ENCODE results near the gene LYPD6B.

The LYPD6B gene

DNA sequence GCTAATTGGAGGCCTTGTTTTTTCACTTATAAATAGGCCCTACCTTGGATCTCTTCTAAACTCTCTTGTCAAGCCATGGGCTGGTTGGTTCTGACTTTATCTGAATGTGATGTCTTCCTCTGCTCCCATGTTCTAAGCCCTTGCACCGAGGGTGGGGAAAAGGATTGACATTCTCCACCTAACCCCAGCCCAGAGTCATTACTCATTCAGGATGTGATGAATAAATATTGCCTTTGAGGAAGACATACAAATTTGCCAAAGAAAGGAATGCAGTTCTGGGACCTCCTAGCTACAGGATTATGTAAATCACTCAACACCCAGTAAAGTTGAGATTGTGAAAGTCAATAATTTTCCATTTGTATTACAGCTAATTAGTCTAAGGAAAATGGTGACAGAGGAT lies 149.8 kb downstream of the LYPD6B start:
- no peak overlapping the region for H3K27ac ChIP-seq (ENCODE audit: insufficient read depth, low read depth, low read length, poor library complexity, severe bottlenecking)
- H3K4me1 ChIP-seq (ENCODE audit: control insufficient read depth, insufficient read depth, low read length), result no peaks in the 10 kb centered on the region
- H3K9me3 ChIP-seq (ENCODE audit: control insufficient read depth, low read length), result no peaks in the 10 kb centered on the region
- no peaks in the 10 kb centered on the region for H3K27me3 ChIP-seq (ENCODE audit: control insufficient read depth, insufficient read depth, low read length, poor library complexity, severe bottlenecking)
- no peak overlapping the region for H3K4me3 ChIP-seq (ENCODE audit: insufficient read depth, low read depth, low read length)
- 83% methylated on average over 1 of the region's 1 CpG; no CpG with 5 or more reads in 1 of the 2 experiments for WGBS, 2 experiments
- H3K36me3 ChIP-seq (ENCODE audit: control insufficient read depth, insufficient read depth, low read length), result no peaks in the 10 kb centered on the region

DNA sequence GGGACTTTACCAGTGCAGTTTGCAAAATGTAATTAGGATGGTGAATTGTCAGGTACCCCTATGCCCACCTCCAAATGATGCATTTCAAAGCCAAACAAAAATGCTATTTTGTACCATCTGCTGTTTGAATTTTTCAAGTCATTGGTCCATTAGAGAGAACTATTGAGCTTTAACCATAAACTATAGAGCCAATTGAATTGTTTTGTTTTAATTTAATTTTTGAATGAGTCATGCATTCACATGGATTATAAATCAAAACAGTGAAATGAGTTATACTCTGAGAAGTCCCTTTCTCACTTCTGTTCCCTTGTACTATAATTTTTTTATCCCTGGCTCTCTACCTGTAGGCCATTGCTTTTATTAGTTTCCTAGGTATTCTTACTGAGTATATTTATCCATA lies 151.3 kb downstream of the LYPD6B start:
- Histone ChIP-seq H3K27ac (ENCODE audit: insufficient read depth, low read depth, low read length, poor library complexity, severe bottlenecking) (no peak overlapping the region), H3K27me3 (ENCODE audit: control insufficient read depth, insufficient read depth, low read length, poor library complexity, severe bottlenecking) (no peaks in the 10 kb centered on the region), H3K9me3 (ENCODE audit: control insufficient read depth, low read length) (no peaks in the 10 kb centered on the region), H3K4me3 (ENCODE audit: insufficient read depth, low read depth, low read length) (no peak overlapping the region), H3K36me3 (ENCODE audit: control insufficient read depth, insufficient read depth, low read length) (no peaks in the 10 kb centered on the region), H3K4me1 (ENCODE audit: control insufficient read depth, insufficient read depth, low read length) (no peaks in the 10 kb centered on the region)

DNA sequence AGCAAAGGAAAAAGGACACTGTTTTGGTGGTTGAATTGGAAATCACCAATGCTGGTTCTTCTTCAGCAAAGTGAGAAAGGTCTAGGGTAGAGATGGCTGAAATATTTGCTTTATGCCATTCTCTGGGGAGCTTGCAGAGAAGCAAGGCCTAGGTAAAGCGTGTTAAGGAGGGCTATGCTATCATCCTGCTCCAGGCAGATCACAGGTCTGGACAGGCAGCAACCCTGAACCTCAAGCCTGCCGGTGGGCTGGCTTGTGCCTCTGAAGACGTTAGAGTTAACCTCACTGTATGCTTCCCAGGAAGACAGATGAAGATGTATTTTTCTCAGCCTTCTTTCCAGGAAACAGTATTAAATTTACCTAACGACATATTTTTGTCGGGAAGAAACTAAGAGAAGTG lies 153.4 kb downstream of the LYPD6B start:
- Histone ChIP-seq H3K27me3 (ENCODE audit: control insufficient read depth, insufficient read depth, low read length, poor library complexity, severe bottlenecking) (no peaks in the 10 kb centered on the region), H3K27ac (ENCODE audit: insufficient read depth, low read depth, low read length, poor library complexity, severe bottlenecking) (no peak overlapping the region), H3K9me3 (ENCODE audit: control insufficient read depth, low read length) (no peaks in the 10 kb centered on the region), H3K4me1 (ENCODE audit: control insufficient read depth, insufficient read depth, low read length) (no peaks in the 10 kb centered on the region), H3K4me3 (ENCODE audit: insufficient read depth, low read depth, low read length) (no peak overlapping the region), H3K36me3 (ENCODE audit: control insufficient read depth, insufficient read depth, low read length) (no peaks in the 10 kb centered on the region)
- WGBS, 2 experiments, result 94 to 97% methylated on average over 5 of the region's 5 CpGs

DNA sequence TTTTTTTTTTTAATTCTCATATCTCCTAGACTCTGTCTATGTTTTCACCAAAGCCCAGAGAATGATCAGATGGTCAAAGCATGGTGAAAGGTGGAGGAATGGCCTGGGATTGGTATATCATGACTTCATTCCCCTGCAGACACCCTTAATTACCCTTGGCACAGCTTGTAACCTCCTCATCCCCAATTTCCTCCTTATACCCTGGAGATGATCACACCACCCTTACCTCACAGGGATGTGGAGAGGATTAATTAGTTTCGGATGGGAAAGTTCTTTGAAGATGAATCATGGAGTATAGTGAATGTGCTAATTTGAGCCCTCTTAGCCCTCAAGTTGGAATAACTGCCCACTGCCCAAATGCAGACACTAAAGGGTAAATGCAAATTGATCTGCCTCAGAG lies 153.9 kb downstream of the LYPD6B start:
- H3K27ac ChIP-seq (ENCODE audit: insufficient read depth, low read depth, low read length, poor library complexity, severe bottlenecking), result no peak overlapping the region
- no peak overlapping the region for H3K4me3 ChIP-seq (ENCODE audit: insufficient read depth, low read depth, low read length)
- H3K27me3 ChIP-seq (ENCODE audit: control insufficient read depth, insufficient read depth, low read length, poor library complexity, severe bottlenecking), result no peaks in the 10 kb centered on the region
- no peaks in the 10 kb centered on the region for H3K36me3 ChIP-seq (ENCODE audit: control insufficient read depth, insufficient read depth, low read length)
- WGBS, 2 experiments, result 75 to 85% methylated on average over 1 of the region's 1 CpG
- no peaks in the 10 kb centered on the region for H3K4me1 ChIP-seq (ENCODE audit: control insufficient read depth, insufficient read depth, low read length)
- H3K9me3 ChIP-seq (ENCODE audit: control insufficient read depth, low read length), result no peaks in the 10 kb centered on the region

DNA sequence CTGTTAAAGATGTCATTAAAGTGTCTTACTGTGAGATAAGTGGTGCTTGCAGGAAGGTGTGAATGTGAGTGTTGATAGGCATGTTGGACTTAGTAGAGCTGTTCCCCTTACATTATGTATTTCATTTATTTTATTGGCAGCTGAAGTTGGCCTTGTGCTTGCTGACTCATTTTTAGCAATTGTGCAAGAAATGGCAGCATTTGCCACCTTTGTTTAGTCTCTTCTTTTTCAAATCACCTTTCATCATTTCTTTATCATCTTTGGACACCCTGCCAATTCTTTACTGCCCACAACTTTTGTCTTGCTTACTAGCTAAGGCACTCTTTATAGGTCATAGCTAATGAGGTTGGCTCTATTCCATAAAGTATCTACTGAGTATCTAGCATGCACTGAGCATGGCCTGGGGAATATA lies 161.6 kb downstream of the LYPD6B start:
- H3K4me3 ChIP-seq (ENCODE audit: insufficient read depth, low read depth, low read length), result no peak overlapping the region
- H3K27ac ChIP-seq (ENCODE audit: insufficient read depth, low read depth, low read length, poor library complexity, severe bottlenecking), result no peak overlapping the region
- no peaks in the 10 kb centered on the region for H3K4me1 ChIP-seq (ENCODE audit: control insufficient read depth, insufficient read depth, low read length)
- no peaks in the 10 kb centered on the region for H3K36me3 ChIP-seq (ENCODE audit: control insufficient read depth, insufficient read depth, low read length)
- H3K9me3 ChIP-seq (ENCODE audit: control insufficient read depth, low read length), result no peaks in the 10 kb centered on the region
- H3K27me3 ChIP-seq (ENCODE audit: control insufficient read depth, insufficient read depth, low read length, poor library complexity, severe bottlenecking), result no peaks in the 10 kb centered on the region

DNA sequence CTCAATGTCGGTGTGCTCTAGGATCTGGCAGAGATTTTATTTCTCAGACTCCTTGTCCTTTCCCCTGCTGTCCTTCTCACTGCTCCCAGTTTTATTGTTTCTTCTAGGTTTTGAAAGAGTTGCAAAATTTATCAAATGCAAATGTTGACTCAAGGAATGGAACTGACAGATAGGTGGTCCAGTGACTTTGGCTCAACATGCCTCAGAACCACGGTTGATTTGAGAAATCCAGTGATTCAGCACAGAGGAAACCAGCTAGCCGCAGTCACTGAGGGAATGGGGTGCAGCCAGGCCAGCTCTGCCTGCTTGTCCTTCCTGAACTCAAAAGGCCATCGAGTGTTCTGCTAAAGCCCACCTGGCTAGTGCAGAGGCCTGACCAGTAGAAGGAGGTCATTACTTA lies 166.2 kb downstream of the LYPD6B start:
- WGBS, 2 experiments, result 87 to 94% methylated on average over 4 of the region's 4 CpGs
- Histone ChIP-seq H3K4me3 (ENCODE audit: insufficient read depth, low read depth, low read length) (no peak overlapping the region), H3K9me3 (ENCODE audit: control insufficient read depth, low read length) (no peaks in the 10 kb centered on the region), H3K36me3 (ENCODE audit: control insufficient read depth, insufficient read depth, low read length) (no peaks in the 10 kb centered on the region), H3K4me1 (ENCODE audit: control insufficient read depth, insufficient read depth, low read length) (no peaks in the 10 kb centered on the region), H3K27ac (ENCODE audit: insufficient read depth, low read depth, low read length, poor library complexity, severe bottlenecking) (no peak overlapping the region), H3K27me3 (ENCODE audit: control insufficient read depth, insufficient read depth, low read length, poor library complexity, severe bottlenecking) (no peaks in the 10 kb centered on the region)

DNA sequence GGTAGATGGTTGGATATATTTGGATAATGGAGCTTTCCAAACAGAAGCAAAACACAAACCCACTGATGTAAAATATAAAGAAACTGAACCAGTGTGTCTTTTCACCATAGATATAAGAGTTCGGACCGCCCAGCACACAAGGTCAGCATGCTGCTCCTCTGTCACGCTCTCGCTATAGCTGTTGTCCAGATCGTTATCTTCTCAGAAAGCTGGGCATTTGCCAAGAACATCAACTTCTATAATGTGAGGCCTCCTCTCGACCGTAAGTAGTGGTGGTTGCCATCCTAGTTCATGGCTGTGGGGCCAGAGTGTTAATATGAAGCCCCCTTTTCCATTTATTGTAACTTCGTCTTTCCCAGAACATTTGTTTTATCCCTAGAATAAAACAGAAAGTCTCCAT lies 166.6 kb downstream of the LYPD6B start:
- H3K27me3 ChIP-seq (ENCODE audit: control insufficient read depth, insufficient read depth, low read length, poor library complexity, severe bottlenecking), result no peaks in the 10 kb centered on the region
- H3K4me1 ChIP-seq (ENCODE audit: control insufficient read depth, insufficient read depth, low read length), result no peaks in the 10 kb centered on the region
- no peak overlapping the region for H3K27ac ChIP-seq (ENCODE audit: insufficient read depth, low read depth, low read length, poor library complexity, severe bottlenecking)
- 94 to 97% methylated on average over 7 of the region's 8 CpGs for WGBS, 2 experiments
- H3K36me3 ChIP-seq (ENCODE audit: control insufficient read depth, insufficient read depth, low read length), result no peaks in the 10 kb centered on the region
- H3K9me3 ChIP-seq (ENCODE audit: control insufficient read depth, low read length), result no peaks in the 10 kb centered on the region
- H3K4me3 ChIP-seq (ENCODE audit: insufficient read depth, low read depth, low read length), result no peak overlapping the region

DNA sequence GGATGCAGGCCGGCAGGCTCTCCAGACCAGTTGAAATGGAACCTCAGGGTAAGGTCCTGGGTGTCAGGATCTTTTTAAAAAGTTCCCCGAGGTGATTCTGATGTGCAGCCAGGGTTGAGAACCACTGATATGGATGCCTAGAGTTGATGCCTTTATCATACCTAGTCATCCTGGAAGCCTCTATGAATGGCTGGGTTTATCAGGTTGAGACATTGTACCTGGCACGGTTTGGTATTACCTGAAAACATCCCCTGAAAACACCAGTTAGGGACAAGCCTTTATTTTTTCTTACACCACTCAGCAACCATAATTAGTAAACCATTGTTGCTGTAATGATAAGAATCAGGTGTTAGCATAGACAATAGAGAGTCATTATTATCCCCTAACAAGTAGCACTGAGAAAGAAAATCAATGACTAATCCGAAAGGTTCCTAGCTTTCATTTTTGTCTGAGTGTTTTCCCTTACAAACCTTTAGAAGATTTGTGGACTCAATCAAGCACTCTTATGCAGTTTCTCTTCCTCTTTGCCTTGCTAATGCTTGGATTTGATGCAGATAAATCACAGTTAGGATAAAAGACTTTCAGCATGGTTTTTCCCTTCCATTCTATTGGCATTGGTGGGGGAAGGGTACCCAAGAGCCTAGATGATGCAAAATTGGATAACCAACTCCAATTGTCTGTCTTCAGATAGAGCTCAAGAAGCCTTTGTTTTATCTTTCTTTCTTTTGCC lies 175.4 kb downstream of the LYPD6B start:
- Histone ChIP-seq H3K27me3 (ENCODE audit: control insufficient read depth, insufficient read depth, low read length, poor library complexity, severe bottlenecking) (no peaks in the 10 kb centered on the region), H3K9me3 (ENCODE audit: control insufficient read depth, low read length) (no peaks in the 10 kb centered on the region), H3K27ac (ENCODE audit: insufficient read depth, low read depth, low read length, poor library complexity, severe bottlenecking) (no peak overlapping the region), H3K4me1 (ENCODE audit: control insufficient read depth, insufficient read depth, low read length) (no peaks in the 10 kb centered on the region), H3K4me3 (ENCODE audit: insufficient read depth, low read depth, low read length) (no peak overlapping the region), H3K36me3 (ENCODE audit: control insufficient read depth, insufficient read depth, low read length) (no peaks in the 10 kb centered on the region)
- 92 to 95% methylated on average over 4 of the region's 4 CpGs for WGBS, 2 experiments

DNA sequence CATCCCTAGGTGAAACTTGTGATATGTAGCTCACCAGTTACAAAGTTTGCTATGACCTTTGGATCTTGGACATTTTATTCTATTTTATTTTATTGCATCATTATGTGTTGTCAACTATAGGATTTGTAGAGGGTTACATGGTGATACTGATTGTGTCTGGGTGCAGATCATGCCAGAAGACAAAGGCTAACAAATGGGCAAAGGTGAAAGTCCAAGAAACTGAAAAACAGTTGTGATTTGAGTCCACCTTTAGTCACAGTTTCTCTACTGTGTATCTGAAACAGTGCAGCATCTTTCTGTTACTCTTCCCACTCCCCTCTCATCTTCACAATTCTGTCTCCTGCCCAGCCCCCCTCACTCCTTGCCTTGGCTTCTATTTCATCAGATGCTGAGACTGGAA lies 180.0 kb downstream of the LYPD6B start:
- Histone ChIP-seq H3K4me1 (ENCODE audit: control insufficient read depth, insufficient read depth, low read length) (no peaks in the 10 kb centered on the region), H3K9me3 (ENCODE audit: control insufficient read depth, low read length) (no peaks in the 10 kb centered on the region), H3K36me3 (ENCODE audit: control insufficient read depth, insufficient read depth, low read length) (no peaks in the 10 kb centered on the region), H3K4me3 (ENCODE audit: insufficient read depth, low read depth, low read length) (no peak overlapping the region), H3K27ac (ENCODE audit: insufficient read depth, low read depth, low read length, poor library complexity, severe bottlenecking) (no peak overlapping the region), H3K27me3 (ENCODE audit: control insufficient read depth, insufficient read depth, low read length, poor library complexity, severe bottlenecking) (no peaks in the 10 kb centered on the region)

DNA sequence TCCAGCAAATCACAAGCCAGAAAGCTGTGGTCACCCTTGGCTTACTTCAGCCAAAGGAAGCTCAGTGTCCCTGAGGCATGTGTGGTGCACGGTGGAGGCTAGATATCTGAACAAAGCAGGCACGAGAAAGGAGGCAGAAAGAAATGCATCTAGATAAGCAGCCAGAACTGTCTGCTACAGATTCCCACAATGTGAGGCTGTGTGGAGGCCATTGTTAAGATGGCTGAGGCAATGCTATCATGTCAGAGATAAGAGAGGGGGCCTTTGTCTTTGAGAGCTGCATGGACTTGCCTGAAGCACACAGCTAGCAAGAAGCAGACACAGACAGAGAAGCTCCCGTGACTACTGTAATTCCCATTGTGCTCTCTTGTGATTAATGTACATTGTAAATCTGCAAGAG lies 181.4 kb downstream of the LYPD6B start:
- peaks cover 4% of the 10 kb centered on the region for H3K4me1 ChIP-seq (ENCODE audit: control insufficient read depth, insufficient read depth, low read length)
- H3K27me3 ChIP-seq (ENCODE audit: control insufficient read depth, insufficient read depth, low read length, poor library complexity, severe bottlenecking), result no peaks in the 10 kb centered on the region
- H3K36me3 ChIP-seq (ENCODE audit: control insufficient read depth, insufficient read depth, low read length), result no peaks in the 10 kb centered on the region
- H3K9me3 ChIP-seq (ENCODE audit: control insufficient read depth, low read length), result no peaks in the 10 kb centered on the region
- H3K27ac ChIP-seq (ENCODE audit: insufficient read depth, low read depth, low read length, poor library complexity, severe bottlenecking), result no peak overlapping the region
- 87 to 91% methylated on average over 3 of the region's 3 CpGs for WGBS, 2 experiments
- H3K4me3 ChIP-seq (ENCODE audit: insufficient read depth, low read depth, low read length), result no peak overlapping the region

DNA sequence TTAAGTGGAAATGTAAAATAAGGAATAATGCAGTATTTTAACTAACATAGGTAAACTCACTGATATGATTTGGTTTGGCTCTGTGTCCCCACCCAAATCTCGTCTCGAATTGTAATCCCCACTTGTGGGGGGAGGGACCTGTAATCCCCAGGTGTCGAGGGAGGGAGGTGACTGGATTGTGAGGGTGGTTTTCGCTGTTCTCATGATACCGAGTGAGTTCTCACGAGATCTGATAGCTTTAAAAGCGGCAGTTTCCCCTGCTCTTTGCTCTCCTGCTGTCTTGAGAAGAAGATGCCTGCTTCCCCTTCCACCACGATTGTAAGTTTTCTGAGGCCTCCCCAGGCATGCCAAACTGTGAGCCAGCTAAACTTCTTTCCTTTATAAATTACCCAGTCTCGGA lies 182.5 kb downstream of the LYPD6B start:
- H3K9me3 ChIP-seq (ENCODE audit: control insufficient read depth, low read length), result no peaks in the 10 kb centered on the region
- H3K36me3 ChIP-seq (ENCODE audit: control insufficient read depth, insufficient read depth, low read length), result no peaks in the 10 kb centered on the region
- H3K27ac ChIP-seq (ENCODE audit: insufficient read depth, low read depth, low read length, poor library complexity, severe bottlenecking), result no peak overlapping the region
- no peaks in the 10 kb centered on the region for H3K27me3 ChIP-seq (ENCODE audit: control insufficient read depth, insufficient read depth, low read length, poor library complexity, severe bottlenecking)
- H3K4me1 ChIP-seq (ENCODE audit: control insufficient read depth, insufficient read depth, low read length), result peaks cover 7% of the 10 kb centered on the region
- no peak overlapping the region for H3K4me3 ChIP-seq (ENCODE audit: insufficient read depth, low read depth, low read length)
- 88 to 89% methylated on average over 9 of the region's 9 CpGs for WGBS, 2 experiments
